Activated CD8-positive, alpha-beta T cell treated with anti-CD3 and anti-CD28 coated beads for 36 hours (primary cell): ENCODE results near the gene ZNG1F. TPM values are rescaled to one million over a fixed set of nuclear protein-coding genes. Genes with fewer than 3 reads are reported as not detected.
A peak's percentile ranks its signal among the peaks of the same experiment; 100 is the strongest.
"Not testable (repeated sequence)": the region's sequence is repeated elsewhere in the genome, so short reads cannot be mapped to it uniquely, and the experiment has no call there.

ENCODE experiments used
- ATAC-seq: fragments of 200-7000 bp; cut with Tn5 transposase; one replicate; pipeline ENCODE4 v1.10.0; 2021; ENCODE audit warnings: mild to moderate bottlenecking, moderate library complexity
- CTCF ChIA-PET: fragments of 350-600 bp; sonication (Branson Sonifier 250); formaldehyde crosslinking; loops from one replicate; lab custom pipeline; 2021; ENCODE audit warnings: antibody characterized with exemption; lab: Charles Lee
- POLR2A ChIA-PET: fragments of 350-600 bp; sonication (Branson Sonifier 250); formaldehyde crosslinking; loops from one replicate; lab custom pipeline; 2021; ENCODE audit warnings: antibody characterized with exemption; lab: Charles Lee
- DNase-seq: peaks from one replicate; pipeline ENCODE4 v3.0.0-alpha.2; 2020
- H3K27ac Mint-ChIP-seq: one replicate; pipeline ENCODE4 v1.8.0; 2021; ENCODE audit warnings: mild to moderate bottlenecking, mixed read lengths
- H3K27me3 Mint-ChIP-seq: one replicate; pipeline ENCODE4 v1.8.0; 2021; ENCODE audit warnings: mixed read lengths
- H3K36me3 Mint-ChIP-seq: one replicate; pipeline ENCODE4 v1.8.0; 2021; ENCODE audit warnings: low read depth, mixed read lengths
- H3K4me1 Mint-ChIP-seq: one replicate; pipeline ENCODE4 v1.8.0; 2021; ENCODE audit warnings: low read depth, mixed read lengths
- H3K4me3 Mint-ChIP-seq: one replicate; pipeline ENCODE4 v1.8.0; 2021; ENCODE audit warnings: mild to moderate bottlenecking, moderate library complexity, mixed read lengths
- H3K9me3 Mint-ChIP-seq: one replicate; pipeline ENCODE4 v1.8.0; 2021; ENCODE audit warnings: mixed read lengths
- CTCF ChIP-seq: fragments of 200-600 bp; IDR thresholded peaks from one replicate; pipeline ENCODE4 v1.8.0; 2022; ENCODE audit warnings: antibody characterized with exemption, mild to moderate bottlenecking
- intact Hi-C: fragments of 100-400 bp; cut with micrococcal nuclease; formaldehyde crosslinking; loops from one replicate; pipeline ENCODE4 v1.10.0; 2022
- total RNA-seq, 2 experiments: library from RNA; stranded (reverse); gene quantifications; one replicate each; pipeline ENCODE4 v1.2.3, GENCODE V29; 2021

The ZNG1F gene
- total RNA-seq, 2 experiments from 2014 or later, result 19.5 to 19.9 TPM

GRCh38 chr9:41229408-41230401 lies 40.6 kb upstream of the ZNG1F start:
- H3K27me3 Mint-ChIP-seq, result no peaks in the 10 kb centered on the region
- H3K27ac Mint-ChIP-seq, result no peak overlapping the region
- no peak for TF ChIP-seq CTCF
- intact Hi-C loops, result no loop called here
- ChIA-PET POLR2A (no interaction called here), CTCF (no interaction called here)
- no peaks in the 10 kb centered on the region for H3K9me3 Mint-ChIP-seq
- no peak overlapping the region for H3K4me3 Mint-ChIP-seq
- ATAC-seq (peak; percentile 51), DNase-seq (peak; percentile 1)
- no peaks in the 10 kb centered on the region for H3K36me3 Mint-ChIP-seq
- H3K4me1 Mint-ChIP-seq, result peaks cover 3% of the 10 kb centered on the region

GRCh38 chr9:41219831-41220230 lies 30.7 kb upstream of the ZNG1F start:
- CTCF ChIA-PET, H3K4me3 Mint-ChIP-seq, H3K9me3 Mint-ChIP-seq, intact Hi-C loops, DNase-seq, H3K27me3 Mint-ChIP-seq, POLR2A ChIA-PET, H3K36me3 Mint-ChIP-seq, ATAC-seq, H3K4me1 Mint-ChIP-seq, H3K27ac Mint-ChIP-seq: not testable (repeated sequence)

GRCh38 chr9:41188439-41188838 lies 678 bp downstream of the ZNG1F start:
- POLR2A ChIA-PET, H3K27ac Mint-ChIP-seq, ATAC-seq, H3K27me3 Mint-ChIP-seq, H3K4me1 Mint-ChIP-seq, H3K36me3 Mint-ChIP-seq, H3K9me3 Mint-ChIP-seq, intact Hi-C loops, H3K4me3 Mint-ChIP-seq, DNase-seq, CTCF ChIA-PET: not testable (repeated sequence)

GRCh38 chr9:41174994-41175393 lies 14.1 kb downstream of the ZNG1F start:
- intact Hi-C loops, CTCF ChIA-PET: not testable (repeated sequence)

GRCh38 chr9:41150116-41150515 lies 39.0 kb downstream of the ZNG1F start:
- H3K27ac Mint-ChIP-seq, H3K27me3 Mint-ChIP-seq, POLR2A ChIA-PET, H3K9me3 Mint-ChIP-seq, H3K4me1 Mint-ChIP-seq, intact Hi-C loops, ATAC-seq, H3K36me3 Mint-ChIP-seq, DNase-seq, H3K4me3 Mint-ChIP-seq, CTCF ChIA-PET: not testable (repeated sequence)

More at GRCh38 chr9:41174994-41175393, 14.1 kb downstream of the ZNG1F start:
- POLR2A ChIA-PET, ATAC-seq, H3K4me1 Mint-ChIP-seq, H3K36me3 Mint-ChIP-seq, DNase-seq, H3K27ac Mint-ChIP-seq, H3K27me3 Mint-ChIP-seq, H3K4me3 Mint-ChIP-seq, H3K9me3 Mint-ChIP-seq: not testable (repeated sequence)

- intact Hi-C loops, H3K4me3 Mint-ChIP-seq, POLR2A ChIA-PET: not testable (repeated sequence)
Measured at GRCh38 chr9:41141878-41142277, 47.2 kb downstream of the ZNG1F start.

GRCh38 chr9:41128581-41128980 lies 60.5 kb downstream of the ZNG1F start, which contains the start of gene FOXD4L6:
Gene FOXD4L6 (minus strand): TSS chr9:41128681. CDS start chr9:41128383, 298 bp downstream.
- ATAC-seq, H3K4me1 Mint-ChIP-seq, H3K27me3 Mint-ChIP-seq, intact Hi-C loops, H3K9me3 Mint-ChIP-seq, POLR2A ChIA-PET, H3K27ac Mint-ChIP-seq, H3K4me3 Mint-ChIP-seq, CTCF ChIA-PET, H3K36me3 Mint-ChIP-seq, DNase-seq: not testable (repeated sequence)

More at GRCh38 chr9:41141878-41142277, 47.2 kb downstream of the ZNG1F start:
- H3K27me3 Mint-ChIP-seq, CTCF ChIA-PET, H3K9me3 Mint-ChIP-seq, H3K27ac Mint-ChIP-seq, DNase-seq, ATAC-seq, H3K4me1 Mint-ChIP-seq, H3K36me3 Mint-ChIP-seq: not testable (repeated sequence)

GRCh38 chr9:41126746-41127446 lies 62.2 kb downstream of the ZNG1F start:
- ATAC-seq, H3K4me1 Mint-ChIP-seq, H3K4me3 Mint-ChIP-seq, DNase-seq, H3K27ac Mint-ChIP-seq, POLR2A ChIA-PET, CTCF ChIA-PET, H3K9me3 Mint-ChIP-seq, intact Hi-C loops, H3K27me3 Mint-ChIP-seq, H3K36me3 Mint-ChIP-seq: not testable (repeated sequence)

- POLR2A ChIA-PET, H3K27ac Mint-ChIP-seq, H3K4me3 Mint-ChIP-seq, H3K27me3 Mint-ChIP-seq, DNase-seq, H3K4me1 Mint-ChIP-seq, intact Hi-C loops, ATAC-seq, H3K9me3 Mint-ChIP-seq, CTCF ChIA-PET, H3K36me3 Mint-ChIP-seq: not testable (repeated sequence)
Measured at GRCh38 chr9:41125936-41126335, 63.2 kb downstream of the ZNG1F start.

- CTCF ChIA-PET, H3K27ac Mint-ChIP-seq, H3K9me3 Mint-ChIP-seq, H3K4me3 Mint-ChIP-seq, H3K4me1 Mint-ChIP-seq, intact Hi-C loops, H3K27me3 Mint-ChIP-seq, DNase-seq, H3K36me3 Mint-ChIP-seq, POLR2A ChIA-PET, ATAC-seq: not testable (repeated sequence)
Measured at GRCh38 chr9:41125109-41125658, 63.9 kb downstream of the ZNG1F start.
